DMS153 (cell line): ENCODE results near the gene OSBPL3.

ENCODE experiments used
- DNase-seq: peaks from one replicate; lab custom pipeline; 2025; lab: John Stamatoyannopoulos, UW

The OSBPL3 gene

GRCh38 chr7:24760968-24761367, 219.0 kb downstream of the OSBPL3 start:
- DNase-seq: no peak

- DNase-seq: no peak
These were observed 222.4 kb downstream of the OSBPL3 start, which contains the start of gene GSDME for GRCh38 chr7:24757353-24758275. Gene GSDME, minus strand, starts transcription at chr7:24757464. Its CDS starts 7,690 bp downstream, at chr7:24749774.

- DNase-seq: no peak
These were observed 223.2 kb downstream of the OSBPL3 start for GRCh38 chr7:24756545-24757352.

GRCh38 chr7:24755541-24756407, 224.2 kb downstream of the OSBPL3 start:
- no peak for DNase-seq

GRCh38 chr7:24754906-24755506, 225.0 kb downstream of the OSBPL3 start:
- DNase-seq: no peak

- DNase-seq: no peak
These were observed 227.7 kb downstream of the OSBPL3 start for GRCh38 chr7:24752073-24752800.

- no peak for DNase-seq
These were observed 228.5 kb downstream of the OSBPL3 start for GRCh38 chr7:24751484-24751883.

- DNase-seq: no peak
These were observed 229.4 kb downstream of the OSBPL3 start for GRCh38 chr7:24750441-24751055.

- DNase-seq: no peak
These were observed 231.5 kb downstream of the OSBPL3 start for GRCh38 chr7:24748521-24748920.
